Measurements from ENCODE around the gene TMEM250.

- TF ChIP-seq CTCF (IDR thresholded peaks at IDR 0.05; ENCODE audit: low read depth, low read length, missing input control): no peak
- no peak for TF ChIP-seq SP1 (IDR thresholded peaks at IDR 0.05)
- TF ChIP-seq, protein P1, sequence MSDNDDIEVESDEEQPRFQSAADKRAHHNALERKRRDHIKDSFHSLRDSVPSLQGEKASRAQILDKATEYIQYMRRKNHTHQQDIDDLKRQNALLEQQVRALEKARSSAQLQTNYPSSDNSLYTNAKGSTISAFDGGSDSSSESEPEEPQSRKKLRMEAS (IDR thresholded peaks at IDR 0.05): no peak
These were observed 37.4 kb downstream of the TMEM250 start for GRCh38 chr9:136081113-136081825.

All from liver (tissue), 3 donors.